Colonic mucosa (tissue), 4 donors: ENCODE data around the gene RAI14. TPM values are rescaled to one million over a fixed set of nuclear protein-coding genes. Genes with fewer than 3 reads are reported as not detected.

ENCODE experiments used
- DNase-seq: peaks from one replicate; pipeline ENCODE4 v3.0.0-alpha.2; 2020
- H3K27ac ChIP-seq: fragments of 200-600 bp; one replicate; pipeline ENCODE4 v1.8.0; 2021
- H3K27me3 ChIP-seq: fragments of 200-600 bp; one replicate; pipeline ENCODE4 v1.8.0; 2021
- H3K36me3 ChIP-seq: fragments of 200-600 bp; one replicate; pipeline ENCODE4 v1.8.0; 2021
- H3K4me1 ChIP-seq: fragments of 200-600 bp; one replicate; pipeline ENCODE4 v1.8.0; 2021; ENCODE audit warnings: mild to moderate bottlenecking
- H3K4me3 ChIP-seq: fragments of 200-600 bp; one replicate; pipeline ENCODE4 v1.8.0; 2021
- H3K9ac ChIP-seq, 2 donors: one replicate each; pipeline ENCODE4 v1.7.0; 2013; ENCODE audit warnings: control low read depth in 2 of 2, low read depth in 2 of 2, low read length in 2 of 2
- H3K9me3 ChIP-seq: fragments of 200-600 bp; one replicate; pipeline ENCODE4 v1.8.0; 2021
- intact Hi-C: fragments of 100-400 bp; cut with DNase I; formaldehyde crosslinking; loops from one replicate; pipeline ENCODE4 v1.14.1; 2022
- total RNA-seq, 2 donors: library from RNA; stranded (reverse); fragmentation: NEBNext Ultra II Directional in 1 of 2; extraction: Animal tissue kit (Norgen Biotek cat#: 25700) in 1 of 2; gene quantifications; one replicate each; pipeline ENCODE4 v1.2.1, GENCODE V29; 2021
- TF ChIP-seq, protein P1 (sequence below): fragments of 200-600 bp; IDR thresholded peaks from one replicate; pipeline ENCODE4 v1.8.0; 2022; ENCODE audit warnings: antibody characterized with exemption, mild to moderate bottlenecking
- donor health status: healthy.
- donor health status: DM: no; HTN: no; CAD: no.
- donor health status: DM: no; HTN: no; CAD: no.

Gene RAI14
- total RNA-seq, 2 donors from 2014 or later = 15.9 to 25.7 TPM

DNA sequence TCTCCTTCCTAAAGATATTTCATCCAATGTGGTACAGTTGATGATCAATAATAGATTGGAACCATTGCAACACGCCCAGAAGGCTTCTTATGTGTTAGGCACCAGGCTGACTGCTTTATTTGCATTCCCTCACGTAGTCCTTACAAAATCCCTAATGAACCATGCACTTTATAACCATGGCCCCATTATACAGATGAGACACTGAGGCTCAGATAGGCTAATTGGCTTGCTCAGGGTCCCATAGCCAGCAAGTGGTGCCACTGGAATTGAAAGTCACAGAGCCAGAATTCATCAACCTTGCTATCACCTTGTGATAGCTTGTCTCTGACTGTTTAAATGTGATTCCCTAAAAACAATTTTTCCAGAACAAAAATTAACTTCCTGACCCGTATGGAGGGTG is 27.8 kb upstream of the RAI14 start:
- no peaks in the 10 kb centered on the region for H3K4me1 ChIP-seq
- H3K27me3 ChIP-seq = no peaks in the 10 kb centered on the region
- H3K9me3 ChIP-seq = no peaks in the 10 kb centered on the region
- H3K27ac ChIP-seq = no peak overlapping the region
- H3K9ac ChIP-seq = no peak overlapping the region
- intact Hi-C loops = no loop called here
- no peak for DNase-seq
- H3K36me3 ChIP-seq = no peaks in the 10 kb centered on the region
- TF ChIP-seq, protein P1, sequence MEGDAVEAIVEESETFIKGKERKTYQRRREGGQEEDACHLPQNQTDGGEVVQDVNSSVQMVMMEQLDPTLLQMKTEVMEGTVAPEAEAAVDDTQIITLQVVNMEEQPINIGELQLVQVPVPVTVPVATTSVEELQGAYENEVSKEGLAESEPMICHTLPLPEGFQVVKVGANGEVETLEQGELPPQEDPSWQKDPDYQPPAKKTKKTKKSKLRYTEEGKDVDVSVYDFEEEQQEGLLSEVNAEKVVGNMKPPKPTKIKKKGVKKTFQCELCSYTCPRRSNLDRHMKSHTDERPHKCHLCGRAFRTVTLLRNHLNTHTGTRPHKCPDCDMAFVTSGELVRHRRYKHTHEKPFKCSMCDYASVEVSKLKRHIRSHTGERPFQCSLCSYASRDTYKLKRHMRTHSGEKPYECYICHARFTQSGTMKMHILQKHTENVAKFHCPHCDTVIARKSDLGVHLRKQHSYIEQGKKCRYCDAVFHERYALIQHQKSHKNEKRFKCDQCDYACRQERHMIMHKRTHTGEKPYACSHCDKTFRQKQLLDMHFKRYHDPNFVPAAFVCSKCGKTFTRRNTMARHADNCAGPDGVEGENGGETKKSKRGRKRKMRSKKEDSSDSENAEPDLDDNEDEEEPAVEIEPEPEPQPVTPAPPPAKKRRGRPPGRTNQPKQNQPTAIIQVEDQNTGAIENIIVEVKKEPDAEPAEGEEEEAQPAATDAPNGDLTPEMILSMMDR = no peak
- no peak overlapping the region for H3K4me3 ChIP-seq

DNA sequence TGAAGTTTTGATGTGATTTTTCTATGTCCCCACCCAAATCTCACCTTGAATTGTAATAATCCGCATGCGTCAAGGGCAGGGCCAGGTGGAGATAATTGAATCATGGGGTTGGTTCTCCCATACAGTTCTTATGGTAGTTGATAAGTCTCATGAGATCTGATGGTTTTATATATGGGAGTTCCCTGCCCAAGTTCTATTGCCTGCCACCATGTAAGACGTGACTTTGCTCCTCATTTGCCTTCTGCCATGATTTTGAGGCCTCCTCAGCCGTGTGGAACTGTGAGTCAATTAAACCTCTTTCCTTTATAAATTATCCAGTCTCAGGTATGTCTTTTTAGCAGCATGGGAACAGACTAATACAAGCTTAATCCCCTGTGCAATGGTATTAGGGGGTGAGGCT is 25.5 kb upstream of the RAI14 start:
- no peaks in the 10 kb centered on the region for H3K27me3 ChIP-seq
- no peak overlapping the region for H3K27ac ChIP-seq
- H3K9me3 ChIP-seq = no peaks in the 10 kb centered on the region
- H3K4me3 ChIP-seq = no peak overlapping the region
- H3K9ac ChIP-seq = no peak overlapping the region
- intact Hi-C loops = no loop called here
- H3K36me3 ChIP-seq = no peaks in the 10 kb centered on the region
- no peaks in the 10 kb centered on the region for H3K4me1 ChIP-seq
- no peak for DNase-seq
- TF ChIP-seq, protein P1 = no peak

DNA sequence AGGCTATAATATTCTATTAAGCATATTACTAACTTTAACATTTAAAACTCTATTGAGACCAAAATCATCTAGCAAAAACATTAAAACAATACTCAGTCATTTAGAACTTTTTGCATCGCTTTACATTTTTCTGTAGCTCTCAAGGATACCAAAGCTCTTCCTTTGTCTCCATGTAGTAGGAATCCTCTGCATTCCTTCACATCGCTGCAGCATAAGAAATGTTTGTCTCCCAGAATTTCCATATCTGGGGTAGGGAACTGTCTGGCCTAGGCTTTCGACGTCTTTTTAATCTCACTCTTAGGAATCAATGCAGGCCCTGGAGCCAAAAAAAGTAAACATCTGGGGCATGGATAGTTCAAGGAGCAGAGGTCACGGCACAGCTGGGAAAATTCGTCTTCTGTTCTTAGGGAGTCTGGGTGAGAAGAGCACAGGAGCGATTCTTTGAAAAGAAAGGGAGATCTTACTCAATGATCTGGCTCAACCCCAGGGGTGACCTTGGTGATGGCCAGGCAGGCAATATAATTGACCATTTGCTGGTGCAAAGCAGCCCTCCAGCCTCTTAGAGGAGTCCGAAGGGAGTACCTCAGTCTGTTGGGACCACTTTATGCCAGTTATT is 23.2 kb upstream of the RAI14 start:
- Histone ChIP-seq H3K27me3 (no peaks in the 10 kb centered on the region), H3K36me3 (no peaks in the 10 kb centered on the region), H3K27ac (no peak overlapping the region), H3K9ac (no peak overlapping the region), H3K9me3 (no peaks in the 10 kb centered on the region), H3K4me1 (no peaks in the 10 kb centered on the region), H3K4me3 (no peak overlapping the region)
- intact Hi-C loops = no loop called here
- no peak for DNase-seq
- TF ChIP-seq, protein P1 = no peak

DNA sequence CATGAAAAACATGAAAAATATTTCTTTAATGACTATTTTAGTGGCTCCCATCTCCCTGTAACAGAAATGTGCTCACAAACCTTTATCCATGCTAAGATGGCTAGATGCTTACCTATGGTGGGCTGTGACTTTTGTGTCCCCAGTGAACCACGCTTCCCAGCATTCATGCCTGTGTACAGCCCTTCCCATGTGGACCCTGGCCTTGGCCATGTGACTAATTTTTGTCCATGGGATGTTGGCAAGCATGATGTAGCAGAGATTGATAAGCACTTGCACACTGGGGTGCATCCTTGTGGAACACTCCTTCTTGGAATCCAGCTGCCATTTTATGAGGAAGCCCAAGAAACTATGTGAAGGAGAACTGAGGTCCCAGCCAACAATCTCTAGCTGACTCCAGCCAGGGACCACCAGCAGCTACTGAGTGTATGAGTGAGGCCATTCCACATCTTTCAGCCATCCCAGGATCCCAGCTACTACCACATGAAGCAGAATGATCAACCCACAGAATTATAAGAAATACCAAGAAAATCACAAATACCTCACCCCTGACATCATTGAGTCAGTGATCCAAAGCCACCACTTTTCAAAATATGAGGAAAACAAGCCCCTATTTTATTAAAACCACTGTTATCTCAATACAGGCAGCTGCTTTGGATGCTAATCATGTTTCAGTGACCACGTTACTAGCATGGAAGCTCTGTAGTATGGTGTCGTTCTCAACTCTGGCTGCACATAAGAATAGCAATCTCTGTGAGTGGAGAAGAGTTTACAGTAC is 16.1 kb upstream of the RAI14 start:
- DNase-seq = no peak
- Histone ChIP-seq H3K4me1 (no peaks in the 10 kb centered on the region), H3K9ac (no peak overlapping the region), H3K27ac (no peak overlapping the region), H3K9me3 (no peaks in the 10 kb centered on the region), H3K4me3 (no peak overlapping the region), H3K36me3 (no peaks in the 10 kb centered on the region), H3K27me3 (no peaks in the 10 kb centered on the region)
- intact Hi-C loops = no loop called here
- TF ChIP-seq, protein P1 = no peak

DNA sequence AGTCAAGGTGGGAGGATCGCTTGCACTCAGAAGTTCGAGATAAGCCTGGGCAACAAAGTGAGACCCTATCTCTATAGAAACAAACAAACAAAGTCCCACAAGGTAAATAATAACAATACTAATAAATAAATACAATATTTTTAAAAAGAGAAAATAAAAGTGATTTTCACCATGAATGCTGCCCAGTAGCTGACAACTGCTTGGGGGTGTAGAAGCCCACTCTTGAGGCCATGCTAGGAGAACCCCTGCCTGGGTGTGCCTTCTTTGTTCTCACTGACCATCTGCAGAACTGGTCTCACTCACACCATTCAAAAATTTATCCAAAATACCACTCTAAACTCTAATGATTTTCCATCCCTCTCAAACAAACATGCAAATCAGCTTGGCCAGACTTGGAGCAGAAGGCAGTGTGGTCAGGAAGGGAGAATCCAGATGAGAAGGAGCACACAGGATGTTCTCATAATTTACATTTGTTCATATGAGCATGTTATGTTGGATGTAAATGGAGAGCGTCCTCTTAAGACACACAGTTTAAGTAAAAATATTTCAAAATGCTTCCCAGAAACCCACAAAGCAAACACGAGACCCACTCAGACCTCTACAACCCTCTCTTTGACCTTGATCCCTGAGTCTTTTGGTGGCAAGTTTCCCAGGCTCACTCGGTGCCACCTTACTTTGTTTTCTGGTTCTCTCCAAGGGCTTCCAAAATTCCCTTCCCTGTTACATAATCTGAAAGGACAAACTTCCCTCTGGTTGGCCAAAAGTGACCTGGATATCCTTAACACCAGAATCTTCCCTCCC is 7.9 kb upstream of the RAI14 start:
- Histone ChIP-seq H3K36me3 (no peaks in the 10 kb centered on the region), H3K4me3 (no peak overlapping the region), H3K9me3 (no peaks in the 10 kb centered on the region), H3K27me3 (no peaks in the 10 kb centered on the region), H3K27ac (no peak overlapping the region), H3K9ac (no peak overlapping the region), H3K4me1 (no peaks in the 10 kb centered on the region)
- intact Hi-C loops = no loop called here
- TF ChIP-seq, protein P1 = no peak
- no peak for DNase-seq
